ENCODE measurements around the gene S100A9. TPM values are rescaled to one million over a fixed set of nuclear protein-coding genes. Genes with fewer than 3 reads are reported as not detected.

Gene S100A9
- total and polyA plus RNA-seq, 2 of the 4 experiments (the other 2 are of a cell fraction): not detected

DNA sequence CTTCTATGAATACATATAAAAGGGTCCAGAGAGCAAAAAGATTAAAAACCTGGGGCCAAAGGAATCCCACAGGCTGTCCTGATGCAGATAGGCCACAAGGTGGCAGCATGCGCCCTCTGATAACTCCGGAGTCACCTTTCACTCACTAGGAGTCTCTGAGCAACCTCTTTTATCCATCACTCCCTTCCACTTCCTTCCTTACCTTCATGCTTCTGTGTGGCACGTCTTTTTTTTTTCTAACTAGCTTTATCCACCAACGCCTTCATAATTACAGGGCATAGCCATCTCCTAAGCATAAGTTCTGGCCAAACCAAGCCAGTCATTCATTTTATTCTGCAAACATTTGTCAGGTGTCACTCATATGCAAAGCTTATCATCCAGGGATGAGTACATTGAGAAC, 5.1 kb upstream of the S100A9 start:
- no peaks in the 10 kb centered on the region for H3K9me3 ChIP-seq (ENCODE audit: control insufficient read depth, insufficient read depth, low read length)
- dilution Hi-C loops (cut with HindIII; ENCODE audit: low sequenced_read_pairs, unreplicated experiment): no loop called here
- no peak overlapping the region for H2BK15ac ChIP-seq (ENCODE audit: low read depth, low read length)
- no peak overlapping the region for H3K18ac ChIP-seq (ENCODE audit: low read depth, low read length)
- no peak overlapping the region for H2AFZ ChIP-seq (replicated peaks; ENCODE audit: low read length, poor library complexity)
- H3K79me1 ChIP-seq (ENCODE audit: low read depth in 1 of 2, low read length in 2 of 2): no peaks in the 10 kb centered on the region
- in situ Hi-C loops (cut with MboI; ENCODE audit: low sequenced_read_pairs): no loop called here
- no peak overlapping the region for H3K14ac ChIP-seq (replicated peaks; ENCODE audit: low read depth, low read length)
- peaks cover 4% of the 10 kb centered on the region; the same call in 1 of the 2 replicates for H3K27me3 ChIP-seq (ENCODE audit: control insufficient read depth, insufficient read depth, low read length)
- H4K5ac ChIP-seq (ENCODE audit: low read depth, low read length): no peak overlapping the region
- H4K8ac ChIP-seq (ENCODE audit: low read depth in 2 of 2, low read length in 2 of 2): no peak overlapping the region
- H3K4me3 ChIP-seq (ENCODE audit: insufficient read depth, low read depth, low read length): no peak overlapping the region
- CTCF ChIA-PET: interaction anchor here (0.6 to 3.8 kb wide), 11 partner anchors 9 to 433 kb away, joined by 3 to 41 read pairs (median 4); no protein-coding TSS in a partner anchor
- H4K91ac ChIP-seq (ENCODE audit: insufficient read depth, low read depth, low read length): no peak overlapping the region
- no peak overlapping the region for H3K23ac ChIP-seq (ENCODE audit: low read depth, low read length)
- no peak overlapping the region for H2BK20ac ChIP-seq (ENCODE audit: low read depth, low read length)
- TF ChIP-seq CEBPB (IDR thresholded peaks at IDR 0.05; ENCODE audit: low read depth, low read length): no peak
- no peak for TF ChIP-seq POLR2A (IDR thresholded peaks at IDR 0.05; ENCODE audit: low read depth, low read length)
- TF ChIP-seq RCOR1 (IDR thresholded peaks at IDR 0.05; ENCODE audit: insufficient replicate concordance, low read length): no peak
- no peak for TF ChIP-seq RFX5 (IDR thresholded peaks at IDR 0.05; ENCODE audit: low read depth, low read length)
- TF ChIP-seq FOS (IDR thresholded peaks at IDR 0.05; ENCODE audit: low read depth, low read length): no peak
- no peak for TF ChIP-seq BHLHE40 (IDR thresholded peaks at IDR 0.05; ENCODE audit: low read depth, low read length)
- TF ChIP-seq MAFK (IDR thresholded peaks at IDR 0.05; ENCODE audit: low read depth, low read length): no peak
- peak; percentile 91 for TF ChIP-seq RAD21 (IDR thresholded peaks at IDR 0.05; ENCODE audit: low read length)
- TF ChIP-seq, protein P1, sequence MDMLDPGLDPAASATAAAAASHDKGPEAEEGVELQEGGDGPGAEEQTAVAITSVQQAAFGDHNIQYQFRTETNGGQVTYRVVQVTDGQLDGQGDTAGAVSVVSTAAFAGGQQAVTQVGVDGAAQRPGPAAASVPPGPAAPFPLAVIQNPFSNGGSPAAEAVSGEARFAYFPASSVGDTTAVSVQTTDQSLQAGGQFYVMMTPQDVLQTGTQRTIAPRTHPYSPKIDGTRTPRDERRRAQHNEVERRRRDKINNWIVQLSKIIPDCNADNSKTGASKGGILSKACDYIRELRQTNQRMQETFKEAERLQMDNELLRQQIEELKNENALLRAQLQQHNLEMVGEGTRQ (IDR thresholded peaks at IDR 0.05; ENCODE audit: low read depth, low read length): no peak
- no peak for TF ChIP-seq NFE2L2 (IDR thresholded peaks at IDR 0.05; ENCODE audit: low read depth, low read length)
- TF ChIP-seq SMC3 (IDR thresholded peaks at IDR 0.05; ENCODE audit: low read depth, low read length): peak; percentile 72
- TF ChIP-seq, protein P2, sequence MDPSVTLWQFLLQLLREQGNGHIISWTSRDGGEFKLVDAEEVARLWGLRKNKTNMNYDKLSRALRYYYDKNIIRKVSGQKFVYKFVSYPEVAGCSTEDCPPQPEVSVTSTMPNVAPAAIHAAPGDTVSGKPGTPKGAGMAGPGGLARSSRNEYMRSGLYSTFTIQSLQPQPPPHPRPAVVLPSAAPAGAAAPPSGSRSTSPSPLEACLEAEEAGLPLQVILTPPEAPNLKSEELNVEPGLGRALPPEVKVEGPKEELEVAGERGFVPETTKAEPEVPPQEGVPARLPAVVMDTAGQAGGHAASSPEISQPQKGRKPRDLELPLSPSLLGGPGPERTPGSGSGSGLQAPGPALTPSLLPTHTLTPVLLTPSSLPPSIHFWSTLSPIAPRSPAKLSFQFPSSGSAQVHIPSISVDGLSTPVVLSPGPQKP (IDR thresholded peaks at IDR 0.05; ENCODE audit: borderline replicate concordance, low read depth, low read length): no peak
- no peak for TF ChIP-seq MAZ (IDR thresholded peaks at IDR 0.05; ENCODE audit: borderline replicate concordance, low read depth, low read length)
- TF ChIP-seq CHD1 (IDR thresholded peaks at IDR 0.05; ENCODE audit: low read depth, low read length): no peak
- TF ChIP-seq, protein P3, sequence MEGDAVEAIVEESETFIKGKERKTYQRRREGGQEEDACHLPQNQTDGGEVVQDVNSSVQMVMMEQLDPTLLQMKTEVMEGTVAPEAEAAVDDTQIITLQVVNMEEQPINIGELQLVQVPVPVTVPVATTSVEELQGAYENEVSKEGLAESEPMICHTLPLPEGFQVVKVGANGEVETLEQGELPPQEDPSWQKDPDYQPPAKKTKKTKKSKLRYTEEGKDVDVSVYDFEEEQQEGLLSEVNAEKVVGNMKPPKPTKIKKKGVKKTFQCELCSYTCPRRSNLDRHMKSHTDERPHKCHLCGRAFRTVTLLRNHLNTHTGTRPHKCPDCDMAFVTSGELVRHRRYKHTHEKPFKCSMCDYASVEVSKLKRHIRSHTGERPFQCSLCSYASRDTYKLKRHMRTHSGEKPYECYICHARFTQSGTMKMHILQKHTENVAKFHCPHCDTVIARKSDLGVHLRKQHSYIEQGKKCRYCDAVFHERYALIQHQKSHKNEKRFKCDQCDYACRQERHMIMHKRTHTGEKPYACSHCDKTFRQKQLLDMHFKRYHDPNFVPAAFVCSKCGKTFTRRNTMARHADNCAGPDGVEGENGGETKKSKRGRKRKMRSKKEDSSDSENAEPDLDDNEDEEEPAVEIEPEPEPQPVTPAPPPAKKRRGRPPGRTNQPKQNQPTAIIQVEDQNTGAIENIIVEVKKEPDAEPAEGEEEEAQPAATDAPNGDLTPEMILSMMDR (conservative IDR thresholded peaks at IDR 0.05; ENCODE audit: low read depth, low read length): peak; percentile 92
- TF ChIP-seq MXI1 (IDR thresholded peaks at IDR 0.05; ENCODE audit: borderline replicate concordance, low read depth, low read length): no peak
- DNase-seq (peak; percentile 62), ATAC-seq (ENCODE audit: low read depth) (peak; percentile 93)
- no peak overlapping the region for H2AK9ac ChIP-seq (replicated peaks; ENCODE audit: low read depth, low read length, poor library complexity)
- POLR2A ChIA-PET (ENCODE audit: unreplicated experiment): no interaction called here
- H3K56ac ChIP-seq (ENCODE audit: extremely low read depth, insufficient read depth, low read length): no peak overlapping the region
- no peak overlapping the region for H2BK5ac ChIP-seq (ENCODE audit: low read depth, low read length, poor library complexity, severe bottlenecking)
- no peak overlapping the region for H3K9ac ChIP-seq (ENCODE audit: low read depth, low read length)
- no TSS peak for BruUV-seq (replicated peaks)
- no peak overlapping the region for H3K27ac ChIP-seq (ENCODE audit: insufficient read depth, low read length)
- H3K4me2 ChIP-seq (ENCODE audit: low read depth, low read length): no peak overlapping the region
- intact Hi-C loops (cut with micrococcal nuclease): loop anchor here (1.0 kb wide), 4 partner anchors 143 to 397 kb away; no protein-coding TSS in a partner anchor
- no peak overlapping the region for H2BK120ac ChIP-seq (ENCODE audit: low read depth, low read length)
- H4K20me1 ChIP-seq (ENCODE audit: insufficient read depth, low read length): no peaks in the 10 kb centered on the region
- H3K9me1 ChIP-seq (ENCODE audit: insufficient read depth, low read length): no peaks in the 10 kb centered on the region
- H3K4ac ChIP-seq (ENCODE audit: low read depth, low read length): no peak overlapping the region
- 0% methylated on average over 1 of the region's 4 CpGs; no CpG with 5 or more reads in 1 of the 2 experiments for WGBS, 2 experiments (ENCODE audit: extremely low coverage in 2 of 2, insufficient read length in 1 of 2)
- H2AK5ac ChIP-seq (ENCODE audit: low read depth, low read length): no peak overlapping the region
- H3K36me3 ChIP-seq (ENCODE audit: control insufficient read depth, insufficient read depth, low read length): no peaks in the 10 kb centered on the region
- no peaks in the 10 kb centered on the region for H3K4me1 ChIP-seq (ENCODE audit: control insufficient read depth, insufficient read depth, low read length)
